K562 (cell line): ENCODE data around the gene NAPA. TPM values are rescaled to one million over a fixed set of nuclear protein-coding genes. Genes with fewer than 3 reads are reported as not detected.

Experiments used
- CCAR2 ChIP-seq: fragments of 200-400 bp; formaldehyde crosslinking; IDR thresholded peaks from 2 replicates; pipeline ENCODE4 v1.6.1; 2017; ENCODE audit warnings: mild to moderate bottlenecking, low read depth, low read length
- CSDE1 ChIP-seq, 2 experiments: fragments of 450-650 bp; IDR thresholded peaks; 2 replicates each; pipeline ENCODE4 v1.6.1; 2016; ENCODE audit warnings: mild to moderate bottlenecking in 1 of 2
- DDX20 ChIP-seq: fragments of 450-650 bp; IDR thresholded peaks from 2 replicates; pipeline ENCODE4 v1.6.1; 2016; ENCODE audit warnings: missing genetic modification characterization, low read depth, mild to moderate bottlenecking, missing compliant biosample characterization, moderate library complexity
- HLTF ChIP-seq: fragments of 450-650 bp; IDR thresholded peaks from 2 replicates; pipeline ENCODE4 v1.6.1; 2016
- IRF2 ChIP-seq: sonication (generic); formaldehyde crosslinking; IDR thresholded peaks from 2 replicates; pipeline ENCODE4 v1.8.1; 2022; ENCODE audit warnings: mild to moderate bottlenecking, missing genetic modification reagents
- MYNN ChIP-seq, 2 experiments: sonication (generic); formaldehyde crosslinking in 1 of 2; IDR thresholded peaks; 2 replicates each; pipeline versions ENCODE4 v1.5.0 to v1.6.1; 2016 to 2020; ENCODE audit warnings: antibody characterized with exemption in 1 of 2, missing genetic modification reagents in 1 of 2
- RAD21 ChIP-seq, 2 experiments: fragments of 250-450 bp in 1 of 2; fragments of 450-650 bp in 1 of 2; sonication (Bioruptor Pico) in 1 of 2; formaldehyde crosslinking in 1 of 2; IDR thresholded peaks in 1 of 2; conservative IDR thresholded peaks in 1 of 2; 2 replicates each; pipeline versions ENCODE4 v1.4.0 to v1.8.0; 2020 to 2022; ENCODE audit warnings: mild to moderate bottlenecking in 2 of 2, moderate library complexity in 1 of 2
- TEAD4 ChIP-seq, 2 experiments: sonication (generic) in 1 of 2; formaldehyde crosslinking in 1 of 2; IDR thresholded peaks; 2 replicates each; pipeline versions ENCODE4 v1.6.1 to v1.8.0; 2012 to 2022; ENCODE audit warnings: borderline replicate concordance in 1 of 2, inconsistent platforms in 1 of 2, low read length in 1 of 2, mild to moderate bottlenecking in 1 of 2, missing genetic modification reagents in 1 of 2
- YY1 ChIP-seq, 3 experiments: IDR thresholded peaks; 2 replicates each; pipeline ENCODE4 v1.6.1; 2011; ENCODE audit warnings: low read length in 2 of 3, mild to moderate bottlenecking in 2 of 3, moderate library complexity in 2 of 3, borderline replicate concordance in 1 of 3, control low read depth in 1 of 3, low read depth in 1 of 3; ENCODE audit not compliant: insufficient read depth in 3 of 3, insufficient replicate concordance in 2 of 3, control insufficient read depth in 1 of 3, insufficient read length in 1 of 3; ENCODE audit errors: extremely low read depth in 1 of 3
- ZBTB7A ChIP-seq: IDR thresholded peaks from 2 replicates; pipeline ENCODE4 v1.6.1; 2011; ENCODE audit warnings: low read depth, mild to moderate bottlenecking, low read length, moderate library complexity, borderline replicate concordance; ENCODE audit not compliant: control insufficient read depth
- ZNF311 ChIP-seq: fragments of 250-450 bp; sonication (Bioruptor Pico); IDR thresholded peaks from 2 replicates; pipeline ENCODE4 v1.4.0; 2020; ENCODE audit warnings: mild to moderate bottlenecking, moderate library complexity
- ZNF77 ChIP-seq: fragments of 250-450 bp; sonication (Bioruptor Pico); IDR thresholded peaks from 2 replicates; pipeline ENCODE4 v1.5.0; 2020
- polyA plus RNA-seq, 8 experiments: library from polyadenylated mRNA; depleted of rRNA in 4 of 8; stranded (reverse) in 5 of 8; unstranded in 3 of 8; fragments of >200 nt; fragmentation: Nextera tagmentation in 2 of 8; fragmentation: Illumina TruSeq in 1 of 8; extraction: Ambion mirVana in 2 of 8; extraction: Trizol in 1 of 8; gene quantifications; 2 replicates each; pipeline versions ENCODE4 v1.2.1 to v1.2.3, GENCODE V29; 2011 to 2014; ENCODE audit warnings: inconsistent platforms in 1 of 8, missing spikeins in 1 of 8
- total RNA-seq, 7 experiments: library from RNA; depleted of rRNA in 6 of 7; stranded (reverse); fragments of >200 nt in 6 of 7; fragmentation: Illumina TruSeq in 2 of 7; extraction: Trizol in 2 of 7; gene quantifications; 2 replicates each; pipeline versions ENCODE4 v1.2.1 to v1.2.3, GENCODE V29; 2011 to 2021; ENCODE audit warnings: low replicate concordance in 1 of 7
- TF ChIP-seq, protein P1 (sequence below): fragments of 200-800 bp; sonication (Bioruptor generic); IDR thresholded peaks from 2 replicates; pipeline ENCODE4 v1.6.1; 2016; ENCODE audit warnings: missing genetic modification characterization, missing compliant biosample characterization
- TF ChIP-seq, protein P2 (sequence below), 2 experiments: fragments of 450-650 bp; conservative IDR thresholded peaks; 2 replicates each; pipeline ENCODE4 v1.6.1; 2017; ENCODE audit warnings: mild to moderate bottlenecking in 2 of 2, moderate library complexity in 2 of 2
- TF ChIP-seq, protein P3 (sequence below): sonication (generic); formaldehyde crosslinking; IDR thresholded peaks from 2 replicates; pipeline ENCODE4 v1.8.0; 2022; ENCODE audit warnings: mild to moderate bottlenecking, missing genetic modification reagents
- TF ChIP-seq, protein P4 (sequence below): fragments of 450-650 bp; IDR thresholded peaks from 2 replicates; pipeline ENCODE4 v1.6.1; 2016; ENCODE audit warnings: missing biosample characterization, missing genetic modification characterization
- TF ChIP-seq, protein P5 (sequence below): fragments of 250-450 bp; sonication (Bioruptor Pico); IDR thresholded peaks from 2 replicates; pipeline ENCODE4 v1.4.0; 2020

NAPA gene
- total and polyA plus RNA-seq, 9 of the 15 experiments (the other 6 are each of a cell fraction or from before 2014, with no cell fraction given), result 5.4 to 98.6 (median 77.5) TPM

DNA sequence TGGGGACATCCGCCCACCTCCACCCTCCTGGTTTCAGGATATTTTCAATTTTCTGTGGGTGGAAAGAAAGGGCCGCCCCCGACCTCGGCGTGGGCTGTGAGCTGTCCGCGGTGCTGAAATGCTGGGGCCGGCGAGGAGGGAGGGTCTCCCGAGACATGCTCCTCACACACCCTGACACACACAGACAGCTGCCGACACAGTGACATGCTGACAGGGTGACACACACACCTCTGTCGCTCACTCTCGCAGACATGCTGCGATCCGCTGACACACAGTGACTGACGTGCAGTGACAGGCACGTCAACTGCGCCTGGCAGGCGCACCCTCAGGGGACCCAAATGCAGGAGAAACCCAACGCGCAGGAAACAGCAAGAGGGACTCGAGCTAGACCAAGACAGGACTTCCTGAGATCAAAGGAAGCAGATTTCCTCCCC, 70.5 kb downstream of the NAPA start (continued):
- TF ChIP-seq YY1 (IDR thresholded peaks at IDR 0.05; ENCODE audit: borderline replicate concordance in 1 of 3, control insufficient read depth in 1 of 3, extremely low read depth in 1 of 3, insufficient read depth in 3 of 3, insufficient read length in 1 of 3, insufficient replicate concordance in 2 of 3, low read depth in 1 of 3, low read length in 2 of 3) (no peak), MYNN (IDR thresholded peaks at IDR 0.05) (no peak), MYNN (CRISPR knock-in tag; IDR thresholded peaks at IDR 0.05) (no peak), CCAR2 (no peak), RAD21 (CRISPR knock-in tag; conservative IDR thresholded peaks at IDR 0.05 in 1 of 2, IDR thresholded peaks at IDR 0.05 in 1 of 2) (no peak), HLTF (no peak), TEAD4 (IDR thresholded peaks at IDR 0.05; ENCODE audit: low read length) (peak; percentile 57), TEAD4 (CRISPR knock-in tag; IDR thresholded peaks at IDR 0.05; ENCODE audit: borderline replicate concordance) (peak; percentile 82), DDX20 (no peak), CSDE1 (IDR thresholded peaks at IDR 0.05) (no peak), IRF2 (CRISPR knock-in tag) (no peak), ZNF77 (CRISPR knock-in tag) (no peak), ZBTB7A (peak; percentile 92), ZNF311 (CRISPR knock-in tag) (no peak)
- TF ChIP-seq, protein P1, sequence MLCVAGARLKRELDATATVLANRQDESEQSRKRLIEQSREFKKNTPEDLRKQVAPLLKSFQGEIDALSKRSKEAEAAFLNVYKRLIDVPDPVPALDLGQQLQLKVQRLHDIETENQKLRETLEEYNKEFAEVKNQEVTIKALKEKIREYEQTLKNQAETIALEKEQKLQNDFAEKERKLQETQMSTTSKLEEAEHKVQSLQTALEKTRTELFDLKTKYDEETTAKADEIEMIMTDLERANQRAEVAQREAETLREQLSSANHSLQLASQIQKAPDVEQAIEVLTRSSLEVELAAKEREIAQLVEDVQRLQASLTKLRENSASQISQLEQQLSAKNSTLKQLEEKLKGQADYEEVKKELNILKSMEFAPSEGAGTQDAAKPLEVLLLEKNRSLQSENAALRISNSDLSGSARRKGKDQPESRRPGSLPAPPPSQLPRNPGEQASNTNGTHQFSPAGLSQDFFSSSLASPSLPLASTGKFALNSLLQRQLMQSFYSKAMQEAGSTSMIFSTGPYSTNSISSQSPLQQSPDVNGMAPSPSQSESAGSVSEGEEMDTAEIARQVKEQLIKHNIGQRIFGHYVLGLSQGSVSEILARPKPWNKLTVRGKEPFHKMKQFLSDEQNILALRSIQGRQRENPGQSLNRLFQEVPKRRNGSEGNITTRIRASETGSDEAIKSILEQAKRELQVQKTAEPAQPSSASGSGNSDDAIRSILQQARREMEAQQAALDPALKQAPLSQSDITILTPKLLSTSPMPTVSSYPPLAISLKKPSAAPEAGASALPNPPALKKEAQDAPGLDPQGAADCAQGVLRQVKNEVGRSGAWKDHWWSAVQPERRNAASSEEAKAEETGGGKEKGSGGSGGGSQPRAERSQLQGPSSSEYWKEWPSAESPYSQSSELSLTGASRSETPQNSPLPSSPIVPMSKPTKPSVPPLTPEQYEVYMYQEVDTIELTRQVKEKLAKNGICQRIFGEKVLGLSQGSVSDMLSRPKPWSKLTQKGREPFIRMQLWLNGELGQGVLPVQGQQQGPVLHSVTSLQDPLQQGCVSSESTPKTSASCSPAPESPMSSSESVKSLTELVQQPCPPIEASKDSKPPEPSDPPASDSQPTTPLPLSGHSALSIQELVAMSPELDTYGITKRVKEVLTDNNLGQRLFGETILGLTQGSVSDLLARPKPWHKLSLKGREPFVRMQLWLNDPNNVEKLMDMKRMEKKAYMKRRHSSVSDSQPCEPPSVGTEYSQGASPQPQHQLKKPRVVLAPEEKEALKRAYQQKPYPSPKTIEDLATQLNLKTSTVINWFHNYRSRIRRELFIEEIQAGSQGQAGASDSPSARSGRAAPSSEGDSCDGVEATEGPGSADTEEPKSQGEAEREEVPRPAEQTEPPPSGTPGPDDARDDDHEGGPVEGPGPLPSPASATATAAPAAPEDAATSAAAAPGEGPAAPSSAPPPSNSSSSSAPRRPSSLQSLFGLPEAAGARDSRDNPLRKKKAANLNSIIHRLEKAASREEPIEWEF (CRISPR knock-in tag), result no peak
- TF ChIP-seq, protein P2, sequence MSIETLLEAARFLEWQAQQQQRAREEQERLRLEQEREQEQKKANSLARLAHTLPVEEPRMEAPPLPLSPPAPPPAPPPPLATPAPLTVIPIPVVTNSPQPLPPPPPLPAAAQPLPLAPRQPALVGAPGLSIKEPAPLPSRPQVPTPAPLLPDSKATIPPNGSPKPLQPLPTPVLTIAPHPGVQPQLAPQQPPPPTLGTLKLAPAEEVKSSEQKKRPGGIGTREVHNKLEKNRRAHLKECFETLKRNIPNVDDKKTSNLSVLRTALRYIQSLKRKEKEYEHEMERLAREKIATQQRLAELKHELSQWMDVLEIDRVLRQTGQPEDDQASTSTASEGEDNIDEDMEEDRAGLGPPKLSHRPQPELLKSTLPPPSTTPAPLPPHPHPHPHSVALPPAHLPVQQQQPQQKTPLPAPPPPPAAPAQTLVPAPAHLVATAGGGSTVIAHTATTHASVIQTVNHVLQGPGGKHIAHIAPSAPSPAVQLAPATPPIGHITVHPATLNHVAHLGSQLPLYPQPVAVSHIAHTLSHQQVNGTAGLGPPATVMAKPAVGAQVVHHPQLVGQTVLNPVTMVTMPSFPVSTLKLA (conservative IDR thresholded peaks at IDR 0.05), result peak; percentile 70 to 81
- TF ChIP-seq, protein P3, sequence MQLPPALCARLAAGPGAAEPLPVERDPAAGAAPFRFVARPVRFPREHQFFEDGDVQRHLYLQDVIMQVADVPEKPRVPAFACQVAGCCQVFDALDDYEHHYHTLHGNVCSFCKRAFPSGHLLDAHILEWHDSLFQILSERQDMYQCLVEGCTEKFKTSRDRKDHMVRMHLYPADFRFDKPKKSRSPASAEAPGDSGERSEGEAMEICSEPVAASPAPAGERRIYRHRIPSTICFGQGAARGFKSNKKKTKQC (CRISPR knock-in tag), result peak; percentile 92
- TF ChIP-seq, protein P4, sequence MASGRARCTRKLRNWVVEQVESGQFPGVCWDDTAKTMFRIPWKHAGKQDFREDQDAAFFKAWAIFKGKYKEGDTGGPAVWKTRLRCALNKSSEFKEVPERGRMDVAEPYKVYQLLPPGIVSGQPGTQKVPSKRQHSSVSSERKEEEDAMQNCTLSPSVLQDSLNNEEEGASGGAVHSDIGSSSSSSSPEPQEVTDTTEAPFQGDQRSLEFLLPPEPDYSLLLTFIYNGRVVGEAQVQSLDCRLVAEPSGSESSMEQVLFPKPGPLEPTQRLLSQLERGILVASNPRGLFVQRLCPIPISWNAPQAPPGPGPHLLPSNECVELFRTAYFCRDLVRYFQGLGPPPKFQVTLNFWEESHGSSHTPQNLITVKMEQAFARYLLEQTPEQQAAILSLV (tag), result no peak
- TF ChIP-seq, protein P5, sequence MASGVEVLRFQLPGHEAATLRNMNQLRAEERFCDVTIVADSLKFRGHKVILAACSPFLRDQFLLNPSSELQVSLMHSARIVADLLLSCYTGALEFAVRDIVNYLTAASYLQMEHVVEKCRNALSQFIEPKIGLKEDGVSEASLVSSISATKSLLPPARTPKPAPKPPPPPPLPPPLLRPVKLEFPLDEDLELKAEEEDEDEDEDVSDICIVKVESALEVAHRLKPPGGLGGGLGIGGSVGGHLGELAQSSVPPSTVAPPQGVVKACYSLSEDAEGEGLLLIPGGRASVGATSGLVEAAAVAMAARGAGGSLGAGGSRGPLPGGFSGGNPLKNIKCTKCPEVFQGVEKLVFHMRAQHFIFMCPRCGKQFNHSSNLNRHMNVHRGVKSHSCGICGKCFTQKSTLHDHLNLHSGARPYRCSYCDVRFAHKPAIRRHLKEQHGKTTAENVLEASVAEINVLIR (CRISPR knock-in tag), result no peak
